ENCODE measurements around the gene LRRC74A.

Gene LRRC74A

DNA sequence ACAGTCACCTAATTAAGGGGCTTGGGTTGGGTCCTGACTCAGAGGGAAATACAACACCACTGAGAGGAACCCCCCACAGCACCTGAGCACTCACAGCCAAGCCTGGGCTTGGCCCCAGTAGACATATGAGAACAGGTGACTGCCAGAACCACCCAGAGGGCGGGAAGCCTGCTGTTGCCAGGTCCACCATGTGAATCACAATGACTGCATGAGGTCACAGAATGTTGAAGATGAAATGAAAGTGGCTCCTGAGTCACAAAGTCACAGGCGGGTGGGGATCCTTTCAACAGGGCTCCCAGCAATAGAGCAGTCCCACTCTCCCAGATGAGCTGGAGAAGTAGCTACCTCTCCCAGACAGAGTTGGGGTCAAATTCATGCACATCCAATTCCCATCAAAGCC is at the start of gene LRRC74A:
LRRC74A (plus strand) TSS at position 287 of the 400 bp plus-strand sequence. CDS start 290 bp downstream, outside the sequence.
- in situ Hi-C loops (cut with HindIII; ENCODE audit: low pct_unique_long_range_greater_than_20kb, low sequenced_read_pairs) = no loop called here
- no peak for TF ChIP-seq JUND (IDR thresholded peaks at IDR 0.05; ENCODE audit: low read depth)
- DNase-seq (ENCODE audit: low read depth in 1 of 2, low spot score in 1 of 2) = no peak

DNA sequence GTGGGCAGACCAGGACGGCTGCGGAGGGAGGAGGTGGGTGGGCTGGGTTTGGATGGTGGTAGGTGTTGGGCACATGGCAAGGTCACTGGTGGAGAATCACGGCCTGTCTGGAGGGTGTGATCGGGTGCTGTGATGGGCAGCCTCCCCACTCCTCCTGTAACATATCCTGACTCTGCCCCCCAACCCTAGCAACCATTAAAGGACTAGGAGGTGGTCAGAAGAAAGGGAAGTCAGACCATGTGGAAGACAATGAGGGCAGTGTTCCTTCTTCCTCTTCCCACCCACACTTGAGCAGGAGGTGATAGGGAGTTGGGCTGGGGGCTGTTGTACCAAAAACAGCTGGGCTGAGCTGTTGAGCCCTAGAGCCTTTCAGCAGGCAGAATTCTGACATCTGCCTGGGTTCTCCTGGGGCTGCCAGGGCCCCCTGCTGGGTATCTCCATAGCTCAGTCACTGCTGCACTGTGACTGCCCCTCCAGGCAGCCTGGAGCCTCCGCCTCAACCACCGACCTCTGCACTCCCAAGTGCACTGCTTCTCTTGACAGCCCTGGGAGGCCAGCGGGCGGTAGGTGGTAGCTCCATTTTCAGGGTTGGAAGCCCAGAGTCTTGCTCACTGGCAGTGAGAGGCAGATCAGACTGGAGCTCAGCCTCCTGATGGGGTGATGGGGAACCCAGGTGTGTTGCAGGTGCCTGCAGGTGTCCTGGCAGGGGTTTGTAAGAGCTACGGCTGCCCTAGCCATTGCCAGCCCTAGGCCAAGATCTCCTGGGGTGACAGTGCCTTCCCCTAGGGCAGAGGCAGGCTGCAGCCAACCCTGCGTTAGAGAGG is 49.6 kb upstream of the LRRC74A start:
- no peak for DNase-seq (ENCODE audit: low read depth in 1 of 2, low spot score in 1 of 2)
- in situ Hi-C loops (cut with HindIII; ENCODE audit: low pct_unique_long_range_greater_than_20kb, low sequenced_read_pairs) = no loop called here
- TF ChIP-seq JUND (IDR thresholded peaks at IDR 0.05; ENCODE audit: low read depth) = no peak

DNA sequence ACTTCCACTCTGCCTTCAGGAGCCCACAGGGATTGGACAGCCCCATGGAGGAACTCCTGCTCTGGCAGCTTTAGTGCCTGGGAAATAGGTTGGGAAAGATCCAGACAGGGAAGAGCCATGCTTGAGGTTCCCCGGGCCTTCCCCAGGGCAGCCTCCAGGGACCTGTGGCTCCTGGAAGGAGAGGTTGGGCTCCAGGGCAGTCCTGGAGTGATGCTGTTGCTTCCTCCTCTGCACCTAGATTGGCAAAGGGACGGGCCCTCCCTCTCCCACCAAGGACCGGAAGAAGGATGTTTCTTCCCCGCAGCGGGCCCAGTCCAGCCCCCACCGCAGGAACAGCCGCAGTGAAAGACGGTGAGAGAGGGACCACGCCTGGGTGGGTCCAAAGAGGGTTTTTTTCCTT is 48.5 kb upstream of the LRRC74A start:
- in situ Hi-C loops (cut with HindIII; ENCODE audit: low pct_unique_long_range_greater_than_20kb, low sequenced_read_pairs) = no loop called here
- no peak for DNase-seq (ENCODE audit: low read depth in 1 of 2, low spot score in 1 of 2)
- TF ChIP-seq JUND (IDR thresholded peaks at IDR 0.05; ENCODE audit: low read depth) = no peak

DNA sequence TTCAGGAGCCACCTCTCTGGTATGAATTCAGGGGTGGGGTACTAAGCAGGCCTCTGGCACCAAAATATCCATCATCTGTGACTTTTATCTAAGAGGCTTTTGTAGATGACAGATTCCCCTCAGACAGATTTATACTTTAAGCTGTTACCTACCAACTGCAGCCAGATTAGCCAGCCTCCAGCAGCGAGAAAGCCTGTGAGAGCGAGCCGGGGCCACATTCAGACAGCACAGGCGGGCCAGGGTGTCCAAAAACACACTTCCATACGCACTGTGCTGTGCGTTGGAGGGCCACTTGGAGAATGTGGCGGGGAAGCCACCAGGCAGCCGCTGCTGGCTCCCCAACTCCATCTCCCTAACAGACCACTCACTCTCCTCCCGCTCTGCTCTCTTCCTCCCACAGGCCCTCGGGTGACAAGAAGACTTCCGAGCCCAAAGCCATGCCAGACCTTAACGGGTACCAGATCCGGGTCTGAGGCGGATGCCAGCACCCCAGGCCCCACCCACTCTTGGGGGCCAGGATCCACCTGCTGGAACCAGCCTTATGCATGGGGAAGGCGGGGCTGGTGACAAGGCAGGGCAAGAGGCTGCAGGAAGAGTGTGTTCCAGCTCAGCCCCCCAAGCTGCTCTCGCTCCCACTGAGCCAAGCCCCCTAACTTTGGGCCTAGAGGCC is 47.5 kb upstream of the LRRC74A start:
- in situ Hi-C loops (cut with HindIII; ENCODE audit: low pct_unique_long_range_greater_than_20kb, low sequenced_read_pairs) = no loop called here
- no peak for DNase-seq (ENCODE audit: low read depth in 1 of 2, low spot score in 1 of 2)
- TF ChIP-seq JUND (IDR thresholded peaks at IDR 0.05; ENCODE audit: low read depth) = no peak

DNA sequence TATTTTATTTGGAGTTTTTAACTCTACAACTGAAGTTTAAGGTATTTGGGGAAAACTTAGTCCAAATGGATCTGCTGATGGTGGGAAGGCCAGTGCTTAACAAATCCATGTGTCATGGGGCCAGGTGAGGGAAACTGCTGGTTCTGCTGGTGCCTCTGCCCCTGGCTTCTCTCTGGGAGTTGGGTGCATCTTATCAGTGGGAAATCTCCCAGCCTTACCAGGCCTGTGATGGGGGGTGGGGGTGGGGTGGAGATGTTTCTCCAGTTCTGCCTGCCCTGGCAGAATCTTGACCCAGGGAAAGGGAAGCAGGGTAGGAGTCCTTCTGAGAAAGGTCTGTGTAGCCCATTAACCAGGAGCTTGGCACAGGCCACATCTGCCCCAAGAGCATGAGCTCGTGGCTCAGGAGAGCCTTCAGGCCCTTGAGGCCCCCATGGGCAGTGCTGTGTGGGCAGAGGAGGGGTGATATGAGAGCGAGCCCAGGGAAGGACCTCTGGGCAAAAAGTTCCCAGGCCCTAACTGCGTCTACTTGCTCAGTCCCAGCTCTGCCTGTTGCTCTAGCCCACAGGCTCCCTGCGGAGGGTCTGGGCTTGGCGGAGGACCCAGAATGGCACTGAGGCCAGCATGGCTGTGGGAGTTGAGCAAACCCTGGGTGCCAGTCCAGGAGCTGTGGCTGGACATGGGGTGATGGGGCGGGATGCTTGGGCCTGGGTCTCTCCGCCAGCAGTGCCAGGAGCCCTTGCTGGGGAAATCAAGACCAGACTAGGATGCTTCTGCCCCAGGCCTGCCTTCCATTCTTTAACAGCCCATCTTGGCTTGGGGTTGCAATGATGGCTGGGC is 46.8 kb upstream of the LRRC74A start:
- in situ Hi-C loops (cut with HindIII; ENCODE audit: low pct_unique_long_range_greater_than_20kb, low sequenced_read_pairs) = no loop called here
- no peak for TF ChIP-seq JUND (IDR thresholded peaks at IDR 0.05; ENCODE audit: low read depth)
- DNase-seq (ENCODE audit: low read depth in 1 of 2, low spot score in 1 of 2) = no peak

DNA sequence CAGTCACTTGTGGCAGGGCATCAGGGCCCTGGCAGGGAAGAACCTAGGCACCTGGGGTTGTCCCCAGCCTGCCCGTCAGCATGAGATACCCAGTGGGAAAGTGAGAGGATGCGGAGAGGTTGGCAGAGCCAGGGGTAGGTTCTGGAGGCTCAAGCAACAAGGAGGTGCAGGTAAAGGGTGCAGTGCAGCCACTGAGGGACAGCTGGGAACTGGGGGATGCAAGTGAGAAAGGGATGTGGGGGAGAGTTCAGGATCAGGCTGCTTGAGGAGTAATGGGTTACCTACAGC is 46.2 kb upstream of the LRRC74A start:
- no peak for TF ChIP-seq JUND (IDR thresholded peaks at IDR 0.05; ENCODE audit: low read depth)
- in situ Hi-C loops (cut with HindIII; ENCODE audit: low pct_unique_long_range_greater_than_20kb, low sequenced_read_pairs) = no loop called here
- DNase-seq (ENCODE audit: low read depth in 1 of 2, low spot score in 1 of 2) = no peak

DNA sequence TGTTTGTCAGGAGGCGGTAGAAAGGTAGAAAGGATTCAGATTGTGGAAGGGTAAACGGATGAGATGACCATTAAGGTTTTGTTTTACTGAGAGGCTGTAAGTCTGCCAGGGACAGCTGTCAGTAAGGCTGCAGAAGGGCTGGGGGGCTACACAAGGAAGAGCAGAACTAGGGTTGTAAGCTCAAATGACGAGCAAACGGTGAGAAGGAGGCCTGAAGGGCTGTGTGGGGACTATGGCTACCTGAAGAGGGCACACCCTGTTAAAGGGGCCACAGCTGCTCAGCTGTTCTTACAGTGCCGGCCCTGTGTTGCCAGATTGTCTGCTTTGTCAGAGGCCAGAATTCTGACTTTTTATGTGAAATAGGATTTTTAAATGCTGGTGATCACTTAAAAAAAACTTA is 45.8 kb upstream of the LRRC74A start:
- no peak for TF ChIP-seq JUND (IDR thresholded peaks at IDR 0.05; ENCODE audit: low read depth)
- DNase-seq (ENCODE audit: low read depth in 1 of 2, low spot score in 1 of 2) = no peak
- in situ Hi-C loops (cut with HindIII; ENCODE audit: low pct_unique_long_range_greater_than_20kb, low sequenced_read_pairs) = no loop called here

DNA sequence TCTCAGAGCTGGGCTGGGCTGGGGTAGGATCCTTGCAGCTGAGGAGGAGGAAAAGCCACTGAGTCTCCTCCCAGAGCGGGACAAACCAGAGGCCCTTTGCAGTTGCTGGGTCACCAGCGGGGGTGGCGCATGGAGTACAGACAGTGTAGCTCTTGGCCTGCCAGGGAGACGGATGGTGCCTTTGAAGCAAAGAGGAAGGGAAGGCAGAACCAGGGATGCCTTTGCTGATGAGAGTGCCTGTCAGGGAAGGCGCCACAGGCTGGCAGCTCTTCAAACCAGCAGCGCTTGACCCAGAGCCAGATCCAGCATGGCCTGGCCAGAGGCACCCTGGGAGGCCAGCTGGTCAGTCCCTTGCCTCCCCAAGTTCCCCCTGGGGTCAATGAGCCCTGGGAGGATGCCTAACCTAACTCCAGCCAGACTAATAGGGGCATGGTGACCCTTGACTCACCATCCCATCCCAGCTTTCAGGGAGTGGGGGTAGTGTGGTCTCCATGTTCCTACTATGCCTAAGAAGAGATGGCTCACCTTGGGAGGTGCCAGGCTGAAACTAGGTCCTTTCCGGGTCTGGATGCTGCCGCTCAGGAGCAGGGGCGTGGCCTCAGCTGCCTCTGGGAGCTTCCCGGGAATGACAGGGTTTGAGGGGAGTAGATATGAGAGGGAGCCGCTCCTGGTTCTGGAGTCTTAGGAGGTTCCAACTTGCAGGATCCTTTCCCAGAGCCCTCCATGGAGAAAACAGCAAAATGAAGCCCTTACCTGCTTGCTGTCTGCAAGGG is 45.1 kb upstream of the LRRC74A start:
- DNase-seq (ENCODE audit: low read depth in 1 of 2, low spot score in 1 of 2) = no peak
- in situ Hi-C loops (cut with HindIII; ENCODE audit: low pct_unique_long_range_greater_than_20kb, low sequenced_read_pairs) = no loop called here
- no peak for TF ChIP-seq JUND (IDR thresholded peaks at IDR 0.05; ENCODE audit: low read depth)

DNA sequence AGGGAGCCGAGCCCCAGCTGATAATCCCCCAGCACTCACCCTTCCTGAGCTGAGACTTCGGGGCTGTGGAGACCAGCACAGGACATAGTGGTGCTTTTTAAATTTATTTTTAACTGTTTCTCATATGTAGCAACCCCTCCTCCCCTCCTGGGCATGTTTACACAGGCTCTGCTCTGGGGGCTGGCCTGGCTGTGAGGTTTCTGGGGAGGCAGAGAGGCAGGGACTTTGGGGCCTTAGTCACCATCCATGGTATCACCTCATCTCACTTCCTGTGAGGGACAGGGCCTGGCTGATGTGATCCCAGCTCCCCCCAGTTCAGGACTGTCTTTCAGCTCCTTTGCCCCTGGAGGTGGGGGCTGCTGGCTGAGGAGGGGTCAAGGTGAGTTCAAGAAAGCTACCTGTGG is 44.6 kb upstream of the LRRC74A start:
- no peak for TF ChIP-seq JUND (IDR thresholded peaks at IDR 0.05; ENCODE audit: low read depth)
- in situ Hi-C loops (cut with HindIII; ENCODE audit: low pct_unique_long_range_greater_than_20kb, low sequenced_read_pairs) = no loop called here
- DNase-seq (ENCODE audit: low read depth in 1 of 2, low spot score in 1 of 2) = no peak

DNA sequence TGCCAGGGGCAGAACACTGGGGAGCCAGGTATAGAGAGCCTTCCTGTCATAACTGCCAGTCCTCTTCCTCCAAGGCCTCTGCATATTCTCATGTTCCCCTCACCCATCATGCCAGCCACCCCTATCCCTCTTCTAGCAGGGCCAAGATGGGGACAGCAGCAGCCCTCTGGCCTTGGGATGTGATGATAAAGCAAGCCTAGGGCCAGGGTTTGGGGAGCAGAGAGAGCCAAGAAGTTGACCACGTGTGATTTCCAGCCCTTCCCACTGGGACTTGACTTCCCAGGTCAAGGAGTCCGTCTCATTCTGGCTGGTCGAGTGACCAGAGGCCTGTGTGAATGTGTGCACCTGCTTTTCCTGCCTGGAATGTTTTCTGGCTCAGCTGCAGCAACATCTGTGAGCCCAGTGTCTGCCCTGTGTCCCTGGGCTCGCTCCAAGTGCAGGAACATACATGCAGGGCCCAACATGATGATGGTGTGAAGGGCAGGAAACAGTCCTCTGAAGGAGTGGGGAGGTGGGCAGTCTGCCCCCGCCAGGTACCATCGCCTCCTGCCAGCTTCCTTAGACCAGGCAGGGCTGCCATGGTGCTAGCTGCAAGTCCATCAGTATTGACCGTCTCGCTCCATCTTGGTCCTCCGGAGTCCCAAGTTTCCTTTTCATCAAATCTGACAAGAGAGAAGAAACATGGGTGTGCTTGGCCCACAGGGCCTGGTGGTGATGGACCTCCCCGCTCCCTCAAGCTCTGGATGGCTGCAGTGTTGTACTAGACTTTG is 43.9 kb upstream of the LRRC74A start:
- in situ Hi-C loops (cut with HindIII; ENCODE audit: low pct_unique_long_range_greater_than_20kb, low sequenced_read_pairs) = no loop called here
- DNase-seq (ENCODE audit: low read depth in 1 of 2, low spot score in 1 of 2) = no peak
- no peak for TF ChIP-seq JUND (IDR thresholded peaks at IDR 0.05; ENCODE audit: low read depth)

DNA sequence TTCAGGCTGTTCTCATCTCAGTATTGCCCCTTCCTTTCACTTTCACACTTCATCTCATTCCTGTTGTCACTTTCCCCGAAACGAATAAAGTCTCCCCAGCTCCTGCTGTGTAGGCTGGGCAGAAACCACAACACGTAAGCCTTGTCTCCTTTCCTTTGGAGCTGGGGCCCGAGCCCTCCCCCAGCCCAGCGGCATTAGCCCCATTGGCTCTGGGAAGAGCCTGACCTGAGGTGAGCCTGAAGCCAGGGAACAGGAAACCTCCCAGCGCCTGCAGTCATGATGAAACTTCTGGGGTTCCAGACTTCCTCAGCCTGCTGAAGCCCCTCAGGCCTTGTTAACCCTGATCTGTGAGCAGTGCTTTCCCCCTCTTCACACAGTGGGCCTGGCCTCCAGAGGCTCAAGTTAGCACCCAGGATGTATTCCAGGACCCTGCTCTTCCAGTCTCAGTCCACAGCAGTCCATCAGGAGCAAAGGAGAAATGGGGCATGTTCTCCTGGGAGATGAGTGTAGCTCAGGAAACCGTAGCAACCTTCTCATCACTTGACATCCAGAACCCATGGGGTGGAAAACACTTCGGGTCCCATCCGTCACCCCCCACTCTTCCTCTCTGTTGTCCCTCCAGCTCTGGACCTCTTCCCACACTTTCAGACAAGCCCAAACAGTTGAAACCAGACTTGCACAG is 43.2 kb upstream of the LRRC74A start:
- no peak for DNase-seq (ENCODE audit: low read depth in 1 of 2, low spot score in 1 of 2)
- in situ Hi-C loops (cut with HindIII; ENCODE audit: low pct_unique_long_range_greater_than_20kb, low sequenced_read_pairs) = no loop called here
- TF ChIP-seq JUND (IDR thresholded peaks at IDR 0.05; ENCODE audit: low read depth) = no peak

All from T47D (cell line).